Cardiac muscle cell (in vitro differentiated cells and primary cell): ENCODE measurements around the gene CBY1. TPM values are rescaled to one million over a fixed set of nuclear protein-coding genes. Genes with fewer than 3 reads are reported as not detected.

Experiments
- DNase-seq, 2 donors: peaks; one replicate each; pipeline versions ENCODE4 v3.0.0 to v3.0.0-alpha.2; 2010 to 2017; ENCODE audit warnings: low read depth in 1 of 2, low spot score in 1 of 2
- H3K27ac ChIP-seq: fragments of 200-600 bp; sonication (generic); 2 replicates; pipeline ENCODE4 v1.5.1; 2016
- H3K27me3 ChIP-seq: fragments of 200-600 bp; sonication (generic); 2 replicates; pipeline ENCODE4 v1.6.0; 2016; ENCODE audit warnings: control low read depth
- H3K36me3 ChIP-seq: fragments of 200-600 bp; sonication (generic); 2 replicates; pipeline ENCODE4 v1.5.1; 2016; ENCODE audit warnings: control low read depth
- H3K4me1 ChIP-seq: fragments of 200-600 bp; sonication (generic); 2 replicates; pipeline ENCODE4 v1.8.1; 2017; ENCODE audit warnings: low read depth, mild to moderate bottlenecking, mixed run types
- H3K4me3 ChIP-seq: fragments of 200-600 bp; sonication (generic); 2 replicates; pipeline ENCODE4 v1.5.1; 2016; ENCODE audit warnings: mild to moderate bottlenecking
- H3K9me3 ChIP-seq: fragments of 200-600 bp; sonication (generic); 2 replicates; pipeline ENCODE4 v1.5.1; 2017; ENCODE audit warnings: low read depth, mild to moderate bottlenecking, control low read depth
- polyA plus RNA-seq: library from polyadenylated mRNA; unstranded; fragments of >200 nt; fragmentation: Nextera tagmentation; extraction: Ambion mirVana; gene quantifications from 2 replicates; pipeline ENCODE4 v1.2.1, GENCODE V29; 2016
- total RNA-seq: library from RNA; depleted of rRNA; stranded (reverse); fragments of >200 nt; gene quantifications from 2 replicates; pipeline ENCODE4 v1.2.3, GENCODE V29; 2016
- TF ChIP-seq, protein P1 (sequence below): IDR thresholded peaks from 2 replicates; pipeline ENCODE4 v1.5.1; 2012; ENCODE audit warnings: low read depth, mild to moderate bottlenecking, low read length

The CBY1 gene
- total and polyA plus RNA-seq, 2 experiments from 2014 or later: 25.9 to 84.6 TPM

- Histone ChIP-seq H3K9me3 (no peaks in the 10 kb centered on the region), H3K4me1 (peaks cover under 1% of the 10 kb centered on the region), H3K4me3 (no peak overlapping the region), H3K36me3 (peaks cover 45% of the 10 kb centered on the region), H3K27ac (no peak overlapping the region), H3K27me3 (no peaks in the 10 kb centered on the region)
- TF ChIP-seq, protein P1, sequence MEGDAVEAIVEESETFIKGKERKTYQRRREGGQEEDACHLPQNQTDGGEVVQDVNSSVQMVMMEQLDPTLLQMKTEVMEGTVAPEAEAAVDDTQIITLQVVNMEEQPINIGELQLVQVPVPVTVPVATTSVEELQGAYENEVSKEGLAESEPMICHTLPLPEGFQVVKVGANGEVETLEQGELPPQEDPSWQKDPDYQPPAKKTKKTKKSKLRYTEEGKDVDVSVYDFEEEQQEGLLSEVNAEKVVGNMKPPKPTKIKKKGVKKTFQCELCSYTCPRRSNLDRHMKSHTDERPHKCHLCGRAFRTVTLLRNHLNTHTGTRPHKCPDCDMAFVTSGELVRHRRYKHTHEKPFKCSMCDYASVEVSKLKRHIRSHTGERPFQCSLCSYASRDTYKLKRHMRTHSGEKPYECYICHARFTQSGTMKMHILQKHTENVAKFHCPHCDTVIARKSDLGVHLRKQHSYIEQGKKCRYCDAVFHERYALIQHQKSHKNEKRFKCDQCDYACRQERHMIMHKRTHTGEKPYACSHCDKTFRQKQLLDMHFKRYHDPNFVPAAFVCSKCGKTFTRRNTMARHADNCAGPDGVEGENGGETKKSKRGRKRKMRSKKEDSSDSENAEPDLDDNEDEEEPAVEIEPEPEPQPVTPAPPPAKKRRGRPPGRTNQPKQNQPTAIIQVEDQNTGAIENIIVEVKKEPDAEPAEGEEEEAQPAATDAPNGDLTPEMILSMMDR: no peak
- DNase-seq: no peak
Observed at GRCh38 chr22:38720350-38720749, 63.9 kb downstream of the CBY1 start.

- TF ChIP-seq, protein P1: no peak
- Histone ChIP-seq H3K27me3 (no peaks in the 10 kb centered on the region), H3K27ac (no peak overlapping the region), H3K9me3 (no peaks in the 10 kb centered on the region), H3K4me1 (no peaks in the 10 kb centered on the region), H3K36me3 (peaks cover 52% of the 10 kb centered on the region), H3K4me3 (no peak overlapping the region)
- DNase-seq: no peak
Observed at GRCh38 chr22:38721551-38721950, 65.1 kb downstream of the CBY1 start.

Other genes with a start within 250 kb of the CBY1 start
- 19.3 and 27.5 TPM in 2 replicates for gene KCNJ4, start 201.4 kb upstream of the CBY1 start, total RNA-seq
- 3.2 and 4.9 TPM in 2 replicates for gene KCNJ4, start 201.4 kb upstream of the CBY1 start, polyA plus RNA-seq
- gene KDELR3, start 188.5 kb upstream of the CBY1 start, total RNA-seq: 13.1 and 19.7 TPM in 2 replicates
- 21.8 and 26.5 TPM in 2 replicates for gene KDELR3, start 188.5 kb upstream of the CBY1 start, polyA plus RNA-seq
- 682 and 855 TPM in 2 replicates for gene DDX17, start 150.3 kb upstream of the CBY1 start, total RNA-seq
- 53.7 and 60.4 TPM in 2 replicates for gene DDX17, start 150.3 kb upstream of the CBY1 start, polyA plus RNA-seq
- gene DMC1, start 86.5 kb upstream of the CBY1 start, total RNA-seq: 0.32 and 3.0 TPM in 2 replicates
- gene DMC1, start 86.5 kb upstream of the CBY1 start, polyA plus RNA-seq: 2.6 TPM in 1 of 2 replicates, not detected in the other
- 4.5 and 5.7 TPM in 2 replicates for gene FAM227A, start 246 bp upstream of the CBY1 start, total RNA-seq
- 2.9 and 7.4 TPM in 2 replicates for gene FAM227A, start 246 bp upstream of the CBY1 start, polyA plus RNA-seq
- 46.2 and 52.6 TPM in 2 replicates for gene TOMM22, start 25.3 kb downstream of the CBY1 start, total RNA-seq
- gene TOMM22, start 25.3 kb downstream of the CBY1 start, polyA plus RNA-seq: 123 and 151 TPM in 2 replicates
- 37.0 and 41.0 TPM in 2 replicates for gene JOSD1, start 44.3 kb downstream of the CBY1 start, total RNA-seq
- 3.1 and 4.4 TPM in 2 replicates for gene JOSD1, start 44.3 kb downstream of the CBY1 start, polyA plus RNA-seq
- gene GTPBP1, start 49.3 kb downstream of the CBY1 start, total RNA-seq: 72.6 and 92.2 TPM in 2 replicates
- 49.8 and 65.3 TPM in 2 replicates for gene GTPBP1, start 49.3 kb downstream of the CBY1 start, polyA plus RNA-seq
- gene SUN2, start 99.4 kb downstream of the CBY1 start, total RNA-seq: 41.4 and 105 TPM in 2 replicates
- 28.0 and 78.1 TPM in 2 replicates for gene SUN2, start 99.4 kb downstream of the CBY1 start, polyA plus RNA-seq
- 42.3 and 48.5 TPM in 2 replicates for gene DNAL4, start 137.5 kb downstream of the CBY1 start, total RNA-seq
- 39.7 and 55.4 TPM in 2 replicates for gene DNAL4, start 137.5 kb downstream of the CBY1 start, polyA plus RNA-seq
- 15.1 and 16.7 TPM in 2 replicates for gene NPTXR, start 187.4 kb downstream of the CBY1 start, total RNA-seq
- 4.0 and 4.2 TPM in 2 replicates for gene NPTXR, start 187.4 kb downstream of the CBY1 start, polyA plus RNA-seq
- gene CBX6, start 215.6 kb downstream of the CBY1 start, total RNA-seq: 62.5 and 89.9 TPM in 2 replicates
- 40.9 and 46.8 TPM in 2 replicates for gene CBX6, start 215.6 kb downstream of the CBY1 start, polyA plus RNA-seq